GM19035 (cell line): ENCODE measurements around the gene PXK.
"Not testable (repeated sequence)": the region's sequence is repeated elsewhere in the genome, so short reads cannot be mapped to it uniquely, and the experiment has no call there.

Source experiments
- ATAC-seq: cut with Tn5 transposase; IDR thresholded peaks from one replicate; pipeline ENCODE4 v1.9.1; 2021; ENCODE audit not compliant: unreplicated experiment

The PXK gene

GRCh38 chr3:58414538-58415197 lies 82.0 kb downstream of the PXK start:
- ATAC-seq: no peak

GRCh38 chr3:58416191-58416590 lies 83.5 kb downstream of the PXK start:
- no peak for ATAC-seq

GRCh38 chr3:58417075-58417474 lies 84.4 kb downstream of the PXK start:
- ATAC-seq: no peak

- no peak for ATAC-seq
These were observed 85.5 kb downstream of the PXK start for GRCh38 chr3:58418227-58418626.

GRCh38 chr3:58419780-58420507 lies 87.3 kb downstream of the PXK start:
- ATAC-seq: peak; percentile 68

- ATAC-seq: peak; percentile 44
These were observed 88.3 kb downstream of the PXK start for GRCh38 chr3:58421004-58421403.

- ATAC-seq: no peak
These were observed 90.1 kb downstream of the PXK start for GRCh38 chr3:58422756-58423325.

GRCh38 chr3:58424613-58425012 lies 91.9 kb downstream of the PXK start:
- no peak for ATAC-seq

GRCh38 chr3:58425782-58426181 lies 93.1 kb downstream of the PXK start:
- no peak for ATAC-seq

- no peak for ATAC-seq
These were observed 95.1 kb downstream of the PXK start for GRCh38 chr3:58427661-58428361.

- peak; percentile 23 for ATAC-seq
These were observed 97.0 kb downstream of the PXK start for GRCh38 chr3:58429657-58430056.

- ATAC-seq: no peak
These were observed 100.2 kb downstream of the PXK start for GRCh38 chr3:58432905-58433304.

- peak; percentile 95 for ATAC-seq
These were observed 100.9 kb downstream of the PXK start, which contains the start of gene PDHB for GRCh38 chr3:58433400-58434167. Gene PDHB, minus strand, starts transcription at chr3:58433832. Its CDS starts 23 bp downstream, at chr3:58433809.

GRCh38 chr3:58434168-58434504 lies 101.4 kb downstream of the PXK start:
- no peak for ATAC-seq

GRCh38 chr3:58434511-58434910 lies 101.8 kb downstream of the PXK start:
- ATAC-seq: no peak

GRCh38 chr3:58434990-58435389 lies 102.3 kb downstream of the PXK start:
- ATAC-seq: no peak

- not testable (repeated sequence) for ATAC-seq
These were observed 104.6 kb downstream of the PXK start for GRCh38 chr3:58437276-58437675.

GRCh38 chr3:58440996-58441355 lies 108.3 kb downstream of the PXK start:
- ATAC-seq: not testable (repeated sequence)

GRCh38 chr3:58441514-58442450 lies 109.1 kb downstream of the PXK start:
- no peak for ATAC-seq

- ATAC-seq: no peak
These were observed 119.5 kb downstream of the PXK start for GRCh38 chr3:58452176-58452575.
